Left lung (tissue), 10 donors: ENCODE measurements around the gene ERVFRD-1. TPM values are rescaled to one million over a fixed set of nuclear protein-coding genes. Genes with fewer than 3 reads are reported as not detected.

Experiments
- ATAC-seq: fragments of 200-7000 bp; cut with Tn5 transposase; one replicate; pipeline ENCODE4 v1.9.1; 2020; ENCODE audit warnings: moderate library complexity
- DNase-seq, 4 donors: peaks; one replicate each; pipeline ENCODE4 v3.0.0-alpha.2; 2013 to 2020
- H3K27ac ChIP-seq, 2 donors: fragments of 200-600 bp; sonication (generic) in 1 of 2; one replicate each; pipeline versions ENCODE4 v1.5.0 to v1.8.0; 2020 to 2021
- H3K27me3 ChIP-seq, 2 donors: fragments of 200-600 bp; sonication (generic) in 1 of 2; one replicate each; pipeline versions ENCODE4 v1.5.0 to v1.8.0; 2020 to 2021
- H3K36me3 ChIP-seq, 2 donors: fragments of 200-600 bp; sonication (generic) in 1 of 2; one replicate each; pipeline versions ENCODE4 v1.5.0 to v1.8.0; 2020 to 2021
- H3K4me1 ChIP-seq, 2 donors: fragments of 200-600 bp; one replicate each; pipeline ENCODE4 v1.8.0; 2021
- H3K4me3 ChIP-seq, 2 donors: fragments of 200-600 bp; sonication (generic) in 1 of 2; one replicate each; pipeline versions ENCODE4 v1.5.0 to v1.8.0; 2020 to 2021; ENCODE audit warnings: mild to moderate bottlenecking in 1 of 2
- H3K9me3 ChIP-seq, 2 donors: fragments of 200-600 bp; sonication (generic) in 1 of 2; one replicate each; pipeline versions ENCODE4 v1.5.0 to v1.8.0; 2020 to 2021
- intact Hi-C, 2 donors: fragments of 100-400 bp; cut with DNase I; formaldehyde crosslinking; loops; one replicate each; pipeline versions ENCODE4 v1.11.2 to v1.14.2; 2022
- polyA plus RNA-seq, 6 donors: library from polyadenylated mRNA; unstranded; fragments of 120-200 nt; gene quantifications; one replicate each; pipeline ENCODE4 v1.2.1, GENCODE V29; 2013; ENCODE audit not compliant: insufficient read length in 6 of 6
- total RNA-seq, 2 donors: library from RNA; stranded (reverse); fragmentation: NEBNext Ultra II Directional; extraction: Animal tissue kit (Norgen Biotek cat#: 25700); gene quantifications; one replicate each; pipeline ENCODE4 v1.2.1, GENCODE V29; 2021
- TF ChIP-seq, protein P1 (sequence below), 2 donors: fragments of 200-600 bp; sonication (generic) in 1 of 2; IDR thresholded peaks; one replicate each; pipeline versions ENCODE4 v1.5.0 to v1.8.0; 2021; ENCODE audit warnings: antibody characterized with exemption in 2 of 2
- donor health status: DM: no; HTN: yes; CAD: no.
- donor health status: DM: no; HTN: no; CAD: no.

ERVFRD-1 gene
- total and polyA plus RNA-seq, 8 donors = 0.09 to 0.18 (median 0.13) TPM; not detected in 1

DNA sequence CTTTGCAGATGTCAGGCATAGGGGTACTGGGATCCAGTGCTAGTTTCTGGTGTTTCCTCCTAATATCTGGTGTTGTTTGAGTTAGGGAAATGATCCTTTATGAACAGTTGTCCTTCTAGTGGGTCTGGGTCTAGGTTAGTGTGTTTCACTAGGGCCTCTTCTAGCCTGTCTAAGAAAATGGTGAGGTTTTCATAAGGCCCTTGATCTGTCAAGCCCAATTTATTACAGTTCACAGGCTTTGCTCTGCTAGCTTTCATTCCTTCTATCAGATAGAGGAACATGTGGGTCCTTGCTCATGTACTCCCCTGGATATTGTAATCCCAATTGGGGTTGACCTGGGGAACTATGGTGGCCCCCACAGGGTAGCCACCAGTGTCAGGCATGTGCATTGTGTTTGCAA, 2.8 kb downstream of the ERVFRD-1 start:
- H3K27ac ChIP-seq = no peak overlapping the region
- intact Hi-C loops = no loop called here
- H3K4me1 ChIP-seq = peaks cover 0 to 8% of the 10 kb centered on the region in 2 donors
- H3K36me3 ChIP-seq = no peaks in the 10 kb centered on the region
- no peaks in the 10 kb centered on the region for H3K27me3 ChIP-seq
- DNase-seq (no peak), ATAC-seq (no peak)
- H3K4me3 ChIP-seq = no peak overlapping the region
- TF ChIP-seq, protein P1, sequence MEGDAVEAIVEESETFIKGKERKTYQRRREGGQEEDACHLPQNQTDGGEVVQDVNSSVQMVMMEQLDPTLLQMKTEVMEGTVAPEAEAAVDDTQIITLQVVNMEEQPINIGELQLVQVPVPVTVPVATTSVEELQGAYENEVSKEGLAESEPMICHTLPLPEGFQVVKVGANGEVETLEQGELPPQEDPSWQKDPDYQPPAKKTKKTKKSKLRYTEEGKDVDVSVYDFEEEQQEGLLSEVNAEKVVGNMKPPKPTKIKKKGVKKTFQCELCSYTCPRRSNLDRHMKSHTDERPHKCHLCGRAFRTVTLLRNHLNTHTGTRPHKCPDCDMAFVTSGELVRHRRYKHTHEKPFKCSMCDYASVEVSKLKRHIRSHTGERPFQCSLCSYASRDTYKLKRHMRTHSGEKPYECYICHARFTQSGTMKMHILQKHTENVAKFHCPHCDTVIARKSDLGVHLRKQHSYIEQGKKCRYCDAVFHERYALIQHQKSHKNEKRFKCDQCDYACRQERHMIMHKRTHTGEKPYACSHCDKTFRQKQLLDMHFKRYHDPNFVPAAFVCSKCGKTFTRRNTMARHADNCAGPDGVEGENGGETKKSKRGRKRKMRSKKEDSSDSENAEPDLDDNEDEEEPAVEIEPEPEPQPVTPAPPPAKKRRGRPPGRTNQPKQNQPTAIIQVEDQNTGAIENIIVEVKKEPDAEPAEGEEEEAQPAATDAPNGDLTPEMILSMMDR (IDR thresholded peaks at IDR 0.05) = no peak
- H3K9me3 ChIP-seq = no peaks in the 10 kb centered on the region

DNA sequence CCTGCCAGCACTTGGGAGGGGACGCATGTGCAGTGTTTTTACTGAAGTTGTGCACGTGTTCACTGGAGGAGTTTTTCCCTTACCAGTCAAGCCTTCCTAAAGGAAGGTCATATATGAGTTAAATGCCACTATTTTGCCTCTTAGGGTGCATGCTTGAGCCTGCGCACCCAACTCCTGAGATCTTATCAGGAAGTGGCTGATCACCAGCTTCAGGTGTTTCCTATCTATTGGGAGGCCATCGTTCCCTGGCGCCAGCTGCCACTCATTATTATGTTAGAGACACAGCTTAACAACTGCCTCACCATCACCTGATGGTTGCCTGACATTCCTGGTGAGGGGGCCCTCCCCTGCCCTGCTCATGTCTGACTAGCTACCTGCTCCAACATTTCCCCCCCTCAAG, 8.5 kb downstream of the ERVFRD-1 start:
- no peaks in the 10 kb centered on the region for H3K4me1 ChIP-seq
- DNase-seq (no peak), ATAC-seq (no peak)
- no peaks in the 10 kb centered on the region for H3K36me3 ChIP-seq
- H3K4me3 ChIP-seq = no peak overlapping the region
- no peaks in the 10 kb centered on the region for H3K27me3 ChIP-seq
- TF ChIP-seq, protein P1 (IDR thresholded peaks at IDR 0.05) = no peak
- intact Hi-C loops = no loop called here
- H3K9me3 ChIP-seq = no peaks in the 10 kb centered on the region
- H3K27ac ChIP-seq = no peak overlapping the region

DNA sequence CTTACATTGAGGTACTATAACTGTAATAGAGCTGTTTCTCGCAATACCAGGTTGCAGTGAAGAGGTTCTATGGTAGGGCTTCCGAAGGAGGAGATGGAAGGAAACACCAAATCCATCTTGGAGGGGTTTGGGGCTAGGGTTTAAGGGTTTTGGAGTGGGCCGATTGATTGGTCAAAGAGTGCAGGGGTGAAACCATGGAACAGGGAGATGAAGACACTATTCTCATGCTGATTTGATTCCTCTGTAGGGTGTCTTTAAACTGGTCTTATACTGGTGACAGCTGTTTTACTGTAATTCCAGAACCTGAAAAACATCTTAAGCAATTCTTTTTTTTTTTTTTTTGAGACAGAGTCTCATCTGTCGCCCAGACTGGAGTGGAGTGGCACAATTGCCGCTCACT, 10.1 kb downstream of the ERVFRD-1 start:
- H3K27ac ChIP-seq = no peak overlapping the region
- DNase-seq (no peak), ATAC-seq (no peak)
- H3K9me3 ChIP-seq = no peaks in the 10 kb centered on the region
- intact Hi-C loops = no loop called here
- no peaks in the 10 kb centered on the region for H3K36me3 ChIP-seq
- TF ChIP-seq, protein P1 (IDR thresholded peaks at IDR 0.05) = no peak
- peaks cover 0 to under 1% of the 10 kb centered on the region in 2 donors for H3K4me1 ChIP-seq
- H3K27me3 ChIP-seq = no peaks in the 10 kb centered on the region
- H3K4me3 ChIP-seq = no peak overlapping the region

DNA sequence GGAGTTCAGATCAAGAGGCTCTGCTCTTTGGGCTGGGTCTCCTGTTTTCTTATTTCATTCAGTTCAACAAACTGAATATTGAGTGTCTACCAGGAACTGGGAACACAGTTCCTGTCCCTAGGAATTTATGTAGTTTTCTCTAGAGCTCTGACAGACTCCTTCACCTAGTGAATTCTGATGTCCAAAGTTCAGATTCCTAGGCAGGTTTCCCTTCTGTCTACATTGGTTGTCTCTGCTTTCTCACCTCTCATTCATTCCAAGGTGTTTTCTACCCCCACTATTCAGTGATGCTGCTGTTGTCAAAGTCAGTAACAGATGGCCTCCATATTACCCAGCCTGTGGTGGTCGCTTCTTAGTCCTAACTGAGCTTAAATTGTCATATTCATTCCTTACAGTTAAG, 13.5 kb downstream of the ERVFRD-1 start:
- Histone ChIP-seq H3K9me3 (no peaks in the 10 kb centered on the region), H3K27me3 (no peaks in the 10 kb centered on the region), H3K4me3 (no peak overlapping the region), H3K27ac (no peak overlapping the region), H3K4me1 (peaks cover 9 to 24% of the 10 kb centered on the region in 2 donors), H3K36me3 (no peaks in the 10 kb centered on the region)
- ATAC-seq (no peak), DNase-seq (no peak)
- TF ChIP-seq, protein P1 (IDR thresholded peaks at IDR 0.05) = no peak
- intact Hi-C loops = no loop called here

DNA sequence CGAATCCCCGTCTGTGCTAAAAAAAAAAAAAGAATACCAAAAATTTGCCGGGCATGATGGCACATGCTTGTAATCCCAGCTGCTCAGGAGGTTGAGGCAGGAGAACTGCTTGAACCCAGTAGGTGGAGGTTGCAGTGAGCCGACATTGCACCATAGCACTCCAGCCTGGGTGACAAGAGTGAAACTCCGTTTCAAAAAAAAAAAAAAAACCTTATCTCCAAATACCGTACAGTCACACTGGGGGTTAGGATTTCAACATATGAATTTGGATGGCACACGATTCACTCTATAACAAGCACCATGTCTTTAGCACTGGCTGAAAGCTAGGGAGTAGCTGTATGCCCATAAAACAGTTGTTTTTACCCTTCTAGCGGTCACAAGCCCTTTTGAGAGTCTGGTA, 14.0 kb downstream of the ERVFRD-1 start:
- TF ChIP-seq, protein P1 (IDR thresholded peaks at IDR 0.05) = no peak
- Histone ChIP-seq H3K9me3 (no peaks in the 10 kb centered on the region), H3K36me3 (no peaks in the 10 kb centered on the region), H3K27me3 (no peaks in the 10 kb centered on the region), H3K4me1 (peaks cover 13 to 27% of the 10 kb centered on the region in 2 donors), H3K4me3 (no peak overlapping the region), H3K27ac (no peak overlapping the region)
- ATAC-seq = no peak
- no peak for DNase-seq
- intact Hi-C loops = no loop called here
